D721Med (cell line): ENCODE measurements around the gene RFX1.

ENCODE experiments used
- DNase-seq: peaks from one replicate; pipeline ENCODE4 v3.0.0; 2011; ENCODE audit warnings: low spot score; ENCODE audit not compliant: insufficient read length
- FAIRE-seq: peaks from 2 replicates; lab custom pipeline; 2011; peaks lifted over from hg19 to GRCh38; lab: Jason Lieb, UNC
- TF ChIP-seq, protein P1 (sequence below): IDR thresholded peaks from 2 replicates; pipeline ENCODE4 v1.5.1; 2012; ENCODE audit warnings: mild to moderate bottlenecking, control low read depth; ENCODE audit not compliant: insufficient read depth; ENCODE audit errors: missing control alignments

RFX1 gene

GRCh38 chr19:13935765-13936510 lies 70.2 kb downstream of the RFX1 start:
- FAIRE-seq (no peak), DNase-seq (no peak)
- TF ChIP-seq, protein P1, sequence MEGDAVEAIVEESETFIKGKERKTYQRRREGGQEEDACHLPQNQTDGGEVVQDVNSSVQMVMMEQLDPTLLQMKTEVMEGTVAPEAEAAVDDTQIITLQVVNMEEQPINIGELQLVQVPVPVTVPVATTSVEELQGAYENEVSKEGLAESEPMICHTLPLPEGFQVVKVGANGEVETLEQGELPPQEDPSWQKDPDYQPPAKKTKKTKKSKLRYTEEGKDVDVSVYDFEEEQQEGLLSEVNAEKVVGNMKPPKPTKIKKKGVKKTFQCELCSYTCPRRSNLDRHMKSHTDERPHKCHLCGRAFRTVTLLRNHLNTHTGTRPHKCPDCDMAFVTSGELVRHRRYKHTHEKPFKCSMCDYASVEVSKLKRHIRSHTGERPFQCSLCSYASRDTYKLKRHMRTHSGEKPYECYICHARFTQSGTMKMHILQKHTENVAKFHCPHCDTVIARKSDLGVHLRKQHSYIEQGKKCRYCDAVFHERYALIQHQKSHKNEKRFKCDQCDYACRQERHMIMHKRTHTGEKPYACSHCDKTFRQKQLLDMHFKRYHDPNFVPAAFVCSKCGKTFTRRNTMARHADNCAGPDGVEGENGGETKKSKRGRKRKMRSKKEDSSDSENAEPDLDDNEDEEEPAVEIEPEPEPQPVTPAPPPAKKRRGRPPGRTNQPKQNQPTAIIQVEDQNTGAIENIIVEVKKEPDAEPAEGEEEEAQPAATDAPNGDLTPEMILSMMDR = no peak

- no peak for FAIRE-seq
Measured at GRCh38 chr19:13934785-13935109, 71.4 kb downstream of the RFX1 start.

GRCh38 chr19:13932911-13933393 lies 73.2 kb downstream of the RFX1 start:
- DNase-seq (no peak), FAIRE-seq (no peak)
- TF ChIP-seq, protein P1 = no peak

More at GRCh38 chr19:13934785-13935109, 71.4 kb downstream of the RFX1 start:
- TF ChIP-seq, protein P1 = no peak
- DNase-seq = no peak

DNA sequence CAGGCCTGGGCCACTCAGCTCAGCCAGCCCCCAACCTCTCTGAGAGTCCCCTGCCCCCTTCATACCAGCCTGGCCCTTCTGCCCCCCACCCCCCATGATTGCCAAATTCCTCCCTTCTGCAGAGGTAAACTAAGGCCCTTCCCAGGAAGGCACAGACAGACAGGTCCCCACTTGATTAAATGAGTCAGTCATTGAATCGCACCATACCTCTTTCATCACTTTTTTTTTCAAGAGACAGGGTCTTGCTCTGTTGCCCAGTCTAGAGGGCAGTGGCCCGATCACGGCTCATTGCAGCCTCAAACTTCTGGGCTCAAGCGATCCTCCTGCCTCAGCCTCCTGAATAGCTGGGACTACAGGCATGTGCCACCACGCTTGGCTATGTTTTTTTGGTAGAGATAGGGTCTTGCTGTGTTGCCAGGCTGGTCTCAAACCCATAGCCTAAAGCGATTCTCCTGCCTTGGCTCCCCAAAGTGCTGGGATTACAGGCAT lies 73.9 kb downstream of the RFX1 start:
- no peak for DNase-seq
- no peak for FAIRE-seq
- TF ChIP-seq, protein P1 = no peak

DNA sequence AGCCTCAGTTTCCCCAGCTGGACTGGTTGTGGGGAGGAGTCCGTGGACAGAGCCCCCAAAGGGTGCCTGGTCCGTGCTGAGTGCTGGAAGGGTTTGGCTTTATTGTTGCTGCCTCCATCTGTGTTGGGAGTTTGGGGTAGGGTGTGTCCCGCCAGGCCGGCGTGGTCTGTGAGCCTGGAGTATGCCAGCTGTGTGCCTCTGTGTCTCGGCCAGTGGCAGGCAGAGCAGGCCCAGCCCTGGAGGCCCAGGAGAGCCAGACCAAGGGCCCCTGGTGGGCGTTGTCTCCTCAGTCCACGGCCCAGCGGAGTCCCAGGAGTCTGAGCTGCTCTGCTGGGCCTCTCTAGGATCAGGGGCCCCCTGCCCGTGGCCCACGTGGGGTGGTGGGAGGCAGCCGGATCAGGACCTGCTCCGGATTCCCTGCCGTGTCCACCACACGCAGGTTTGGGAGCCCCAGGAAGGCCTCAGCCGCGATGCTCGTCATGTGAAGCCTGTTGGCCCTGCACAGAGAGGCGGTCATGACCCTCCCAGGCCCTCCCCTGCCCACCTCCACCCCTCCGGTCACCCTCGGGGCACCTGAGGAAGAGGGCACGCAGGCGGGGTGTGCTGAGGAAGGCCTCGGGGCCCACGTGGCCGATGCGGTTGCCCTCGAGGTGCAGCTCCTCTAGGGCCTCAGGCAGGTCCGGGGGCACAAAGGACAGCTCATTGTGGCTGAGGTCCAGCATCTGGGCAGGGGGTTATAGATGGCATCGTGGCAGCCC lies 74.5 kb downstream of the RFX1 start:
- TF ChIP-seq, protein P1 = no peak
- DNase-seq (no peak), FAIRE-seq (no peak)

- TF ChIP-seq, protein P1 = no peak
- FAIRE-seq (no peak), DNase-seq (no peak)
Measured at GRCh38 chr19:13930402-13930801, 75.7 kb downstream of the RFX1 start.
